Calu3 (cell line): Measurements from ENCODE around the gene TRERF1. TPM values are rescaled to one million over a fixed set of nuclear protein-coding genes. Genes with fewer than 3 reads are reported as not detected.

Experiments used
- BruUV-seq: library from RNA; stranded (reverse); fragments of 400-500 nt; replicated peaks from 2 replicates; lab custom pipeline; 2021; lab: Mats Ljungman, UMichigan
- CTCF ChIA-PET: fragments of 300-600 bp; sonication (Branson Sonifier 250); formaldehyde crosslinking; loops from one replicate; lab custom pipeline; 2022; ENCODE audit warnings: antibody characterized with exemption; lab: Charles Lee
- DNase-seq: peaks from one replicate; pipeline ENCODE4 v3.0.0; 2022
- H3K27ac Mint-ChIP-seq: one replicate; pipeline ENCODE4 v1.8.0; 2022; ENCODE audit warnings: mixed read lengths; ENCODE audit not compliant: unreplicated experiment
- H3K27me3 Mint-ChIP-seq: one replicate; pipeline ENCODE4 v1.8.0; 2022; ENCODE audit warnings: mixed read lengths; ENCODE audit not compliant: unreplicated experiment
- H3K36me3 Mint-ChIP-seq: one replicate; pipeline ENCODE4 v1.8.0; 2022; ENCODE audit warnings: mild to moderate bottlenecking, moderate library complexity, mixed read lengths; ENCODE audit not compliant: insufficient read depth, unreplicated experiment
- H3K4me1 Mint-ChIP-seq: one replicate; pipeline ENCODE4 v1.8.0; 2022; ENCODE audit warnings: mild to moderate bottlenecking, low read depth, mixed read lengths; ENCODE audit not compliant: unreplicated experiment
- H3K4me3 Mint-ChIP-seq: one replicate; pipeline ENCODE4 v1.8.0; 2022; ENCODE audit warnings: mild to moderate bottlenecking, low read depth, moderate library complexity, mixed read lengths; ENCODE audit not compliant: unreplicated experiment
- H3K9me3 Mint-ChIP-seq: one replicate; pipeline ENCODE4 v1.8.0; 2022; ENCODE audit warnings: low read depth, mixed read lengths; ENCODE audit not compliant: unreplicated experiment
- intact Hi-C: fragments of 100-400 bp; cut with micrococcal nuclease; formaldehyde crosslinking; loops from one replicate; pipeline ENCODE4 v1.10.0; 2022; ENCODE audit not compliant: unreplicated experiment
- total RNA-seq: library from RNA; stranded (reverse); gene quantifications from 2 replicates; pipeline ENCODE4 v1.2.3, GENCODE V29; 2022
- TF ChIP-seq, protein P1 (sequence below): fragments of 200-600 bp; IDR thresholded peaks from one replicate; pipeline ENCODE4 v1.8.0; 2022; ENCODE audit warnings: antibody characterized with exemption; ENCODE audit not compliant: unreplicated experiment

Gene TRERF1
- total RNA-seq, 1 experiment from 2014 or later: 1.4 TPM

DNA sequence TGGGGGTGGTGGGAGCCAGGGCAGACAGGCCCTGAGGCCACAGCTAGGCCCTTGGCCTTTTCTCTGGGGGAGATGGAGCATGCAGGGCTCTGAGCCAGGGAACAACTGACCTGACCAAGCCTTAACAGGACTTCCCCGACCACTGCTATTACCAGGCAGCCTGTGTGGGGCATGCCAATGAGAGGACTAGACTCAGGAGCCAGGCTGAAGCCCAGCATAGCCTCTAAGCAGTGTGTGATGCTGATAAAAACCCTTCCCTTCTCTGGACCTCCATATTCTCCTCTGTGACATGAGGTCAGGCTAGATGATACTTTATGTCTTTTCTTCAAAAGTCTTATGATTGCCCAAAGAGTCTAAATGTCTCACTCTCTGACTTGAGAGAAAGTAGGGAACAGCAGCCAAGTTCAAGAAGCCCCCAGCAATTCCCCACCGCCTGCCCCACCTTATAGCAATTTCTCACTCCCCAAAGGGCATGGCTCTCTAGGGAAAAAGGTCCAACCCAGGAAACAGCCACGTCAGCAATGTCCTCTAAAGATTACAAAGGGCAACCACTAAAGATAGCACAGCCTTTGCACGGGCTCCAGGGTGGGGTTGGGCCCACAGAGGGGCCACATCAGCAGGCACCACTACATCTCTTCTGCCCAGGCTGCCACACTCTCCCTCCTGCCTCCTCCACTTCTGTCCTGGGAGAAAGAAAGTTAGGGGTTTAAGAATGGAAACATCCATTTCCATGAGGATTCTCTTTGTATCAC lies 71.3 kb downstream of the TRERF1 start:
- H3K4me1 Mint-ChIP-seq: no peaks in the 10 kb centered on the region
- no TSS peak for BruUV-seq
- no peak for DNase-seq
- TF ChIP-seq, protein P1, sequence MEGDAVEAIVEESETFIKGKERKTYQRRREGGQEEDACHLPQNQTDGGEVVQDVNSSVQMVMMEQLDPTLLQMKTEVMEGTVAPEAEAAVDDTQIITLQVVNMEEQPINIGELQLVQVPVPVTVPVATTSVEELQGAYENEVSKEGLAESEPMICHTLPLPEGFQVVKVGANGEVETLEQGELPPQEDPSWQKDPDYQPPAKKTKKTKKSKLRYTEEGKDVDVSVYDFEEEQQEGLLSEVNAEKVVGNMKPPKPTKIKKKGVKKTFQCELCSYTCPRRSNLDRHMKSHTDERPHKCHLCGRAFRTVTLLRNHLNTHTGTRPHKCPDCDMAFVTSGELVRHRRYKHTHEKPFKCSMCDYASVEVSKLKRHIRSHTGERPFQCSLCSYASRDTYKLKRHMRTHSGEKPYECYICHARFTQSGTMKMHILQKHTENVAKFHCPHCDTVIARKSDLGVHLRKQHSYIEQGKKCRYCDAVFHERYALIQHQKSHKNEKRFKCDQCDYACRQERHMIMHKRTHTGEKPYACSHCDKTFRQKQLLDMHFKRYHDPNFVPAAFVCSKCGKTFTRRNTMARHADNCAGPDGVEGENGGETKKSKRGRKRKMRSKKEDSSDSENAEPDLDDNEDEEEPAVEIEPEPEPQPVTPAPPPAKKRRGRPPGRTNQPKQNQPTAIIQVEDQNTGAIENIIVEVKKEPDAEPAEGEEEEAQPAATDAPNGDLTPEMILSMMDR: no peak
- peaks cover 15% of the 10 kb centered on the region for H3K27me3 Mint-ChIP-seq
- H3K36me3 Mint-ChIP-seq: no peaks in the 10 kb centered on the region
- no peaks in the 10 kb centered on the region for H3K9me3 Mint-ChIP-seq
- CTCF ChIA-PET: no interaction called here
- H3K27ac Mint-ChIP-seq: no peak overlapping the region
- H3K4me3 Mint-ChIP-seq: no peak overlapping the region
- intact Hi-C loops: no loop called here

DNA sequence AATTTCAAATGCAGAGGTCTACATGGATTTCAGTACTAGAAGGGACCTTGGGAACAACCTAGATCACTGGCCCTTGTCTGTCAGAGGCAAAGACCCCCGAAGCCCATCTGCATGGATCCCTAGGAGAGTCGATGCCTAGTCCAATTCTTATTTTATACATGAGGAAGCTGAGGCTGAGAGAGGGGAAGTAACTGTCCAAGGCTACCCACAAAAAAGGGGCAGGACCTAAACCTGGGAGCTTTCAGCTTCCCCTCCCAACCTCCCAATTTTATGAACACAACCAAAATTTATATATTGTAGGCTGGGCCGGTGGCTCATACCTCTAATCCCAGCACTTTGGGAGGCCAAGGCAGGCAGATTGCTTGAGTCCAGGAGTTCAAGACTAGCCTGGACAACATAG lies 73.2 kb downstream of the TRERF1 start:
- peaks cover 15% of the 10 kb centered on the region for H3K27me3 Mint-ChIP-seq
- H3K9me3 Mint-ChIP-seq: no peaks in the 10 kb centered on the region
- no peak for DNase-seq
- CTCF ChIA-PET: interaction anchor here (0.6 kb wide), 1 partner anchor 940 kb away, joined by 3 read pairs; no protein-coding TSS in a partner anchor
- TF ChIP-seq, protein P1: no peak
- intact Hi-C loops: no loop called here
- no peaks in the 10 kb centered on the region for H3K36me3 Mint-ChIP-seq
- no peak overlapping the region for H3K27ac Mint-ChIP-seq
- H3K4me1 Mint-ChIP-seq: no peaks in the 10 kb centered on the region
- no TSS peak for BruUV-seq
- no peak overlapping the region for H3K4me3 Mint-ChIP-seq

DNA sequence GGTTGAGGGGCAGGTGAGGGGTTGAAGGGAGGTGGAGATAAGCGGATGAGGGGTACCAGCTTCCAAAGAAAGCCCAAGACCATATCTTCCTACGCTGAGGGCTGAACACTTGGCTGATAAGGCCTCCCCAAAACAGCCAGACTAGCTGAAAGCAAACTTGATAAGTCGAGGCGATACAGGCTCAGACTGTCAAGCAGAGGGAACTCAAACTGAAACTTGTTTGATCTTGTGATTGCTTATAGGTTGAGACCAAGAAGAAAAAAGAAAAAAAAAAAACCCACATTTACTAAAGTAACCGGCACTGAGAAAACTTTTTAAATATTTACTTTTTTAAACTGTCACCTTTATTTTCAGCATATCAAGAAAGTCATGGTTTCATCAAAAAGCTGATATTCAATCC lies 73.6 kb downstream of the TRERF1 start:
- TF ChIP-seq, protein P1: no peak
- Mint-ChIP-seq H3K27me3 (peaks cover 15% of the 10 kb centered on the region), H3K9me3 (no peaks in the 10 kb centered on the region), H3K36me3 (no peaks in the 10 kb centered on the region), H3K27ac (no peak overlapping the region), H3K4me1 (no peaks in the 10 kb centered on the region), H3K4me3 (no peak overlapping the region)
- BruUV-seq: no TSS peak
- CTCF ChIA-PET: interaction anchor here (0.7 kb wide), 1 partner anchor 537 kb away, joined by 5 read pairs; no protein-coding TSS in a partner anchor
- intact Hi-C loops: no loop called here
- DNase-seq: no peak

DNA sequence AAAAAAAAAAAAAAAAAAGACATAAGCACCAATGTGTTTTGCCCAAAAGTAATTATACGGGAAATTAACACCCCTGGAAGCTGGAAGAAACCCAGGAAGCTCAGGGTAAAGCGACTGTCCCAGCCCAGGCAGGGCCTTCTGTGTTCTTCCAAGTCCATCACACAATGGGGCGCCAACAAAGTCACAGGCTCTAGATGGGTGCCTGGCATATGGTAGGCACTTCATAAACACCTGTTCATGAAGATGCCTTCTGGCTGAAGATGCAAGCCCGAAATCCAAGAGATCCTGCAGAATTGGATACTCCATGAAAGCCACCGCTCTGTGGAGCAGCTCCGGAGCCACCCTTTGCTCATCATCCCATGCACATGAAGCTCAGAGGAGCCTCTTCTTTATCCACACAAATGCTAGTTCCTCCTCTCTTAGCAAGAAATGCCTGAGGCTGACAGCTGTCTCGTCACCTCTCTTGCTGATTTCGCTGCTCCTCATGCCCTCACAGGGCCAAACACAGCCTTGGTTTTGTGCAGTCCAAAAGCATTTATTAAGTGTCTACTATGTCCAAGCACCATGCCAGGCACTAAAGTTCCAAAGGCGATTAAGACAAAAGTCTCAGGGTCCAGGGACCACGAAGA lies 76.6 kb downstream of the TRERF1 start:
- CTCF ChIA-PET: interaction anchor here (0.7 kb wide), 1 partner anchor 21 kb away, joined by 3 read pairs; no protein-coding TSS in a partner anchor
- no peak overlapping the region for H3K27ac Mint-ChIP-seq
- intact Hi-C loops: no loop called here
- BruUV-seq: no TSS peak
- H3K36me3 Mint-ChIP-seq: no peaks in the 10 kb centered on the region
- no peak overlapping the region for H3K4me3 Mint-ChIP-seq
- no peaks in the 10 kb centered on the region for H3K9me3 Mint-ChIP-seq
- H3K4me1 Mint-ChIP-seq: peaks cover under 1% of the 10 kb centered on the region
- DNase-seq: no peak
- H3K27me3 Mint-ChIP-seq: peaks cover 4% of the 10 kb centered on the region
- TF ChIP-seq, protein P1: no peak
